Vagina (tissue), 2 donors: ENCODE results near the gene AGRN.

Experiments
- CTCF ChIP-seq, 3 experiments: fragments of 450-650 bp in 2 of 3; fragments of 200-600 bp in 1 of 3; sonication (generic) in 1 of 3; IDR thresholded peaks; one replicate each; pipeline ENCODE4 v1.5.1; 2017 to 2019; ENCODE audit warnings: antibody characterized with exemption in 3 of 3, mild to moderate bottlenecking in 2 of 3, moderate library complexity in 2 of 3
- POLR2A ChIP-seq, 2 donors: fragments of 450-650 bp; IDR thresholded peaks; one replicate each; pipeline ENCODE4 v1.6.1; 2017; ENCODE audit warnings: antibody characterized with exemption in 2 of 2, mild to moderate bottlenecking in 2 of 2, moderate library complexity in 2 of 2
- POLR2AphosphoS5 ChIP-seq, 2 donors: sonication (generic); formaldehyde crosslinking; IDR thresholded peaks; one replicate each; pipeline ENCODE4 v1.9.0; 2017; ENCODE audit warnings: antibody characterized with exemption in 2 of 2, mild to moderate bottlenecking in 2 of 2, low read depth in 1 of 2; ENCODE audit not compliant: insufficient read depth in 1 of 2

GRCh38 chr1:1005774-1006304 lies 14.1 kb upstream of the AGRN start:
- TF ChIP-seq CTCF (IDR thresholded peaks at IDR 0.05), result no peak
- no peak for TF ChIP-seq POLR2A (IDR thresholded peaks at IDR 0.05)
- no peak for TF ChIP-seq POLR2AphosphoS5 (IDR thresholded peaks at IDR 0.05; ENCODE audit: insufficient read depth in 1 of 2, low read depth in 1 of 2)
